PC-9 (cell line): Measurements from ENCODE around the gene CNTNAP2. TPM values are rescaled to one million over a fixed set of nuclear protein-coding genes. Genes with fewer than 3 reads are reported as not detected.

Experiments
- BruUV-seq: library from RNA; stranded (reverse); fragments of 400-500 nt; replicated peaks from 2 replicates; lab custom pipeline; 2021; lab: Mats Ljungman, UMichigan
- CTCF ChIA-PET: fragments of 300-600 bp; sonication (Branson Sonifier 250); formaldehyde crosslinking; loops from one replicate; lab custom pipeline; 2022; ENCODE audit warnings: antibody characterized with exemption; lab: Charles Lee
- POLR2A ChIA-PET: fragments of 300-600 bp; sonication (Branson Sonifier 250); formaldehyde crosslinking; loops from one replicate; lab custom pipeline; 2022; ENCODE audit warnings: antibody characterized with exemption; ENCODE audit not compliant: unreplicated experiment; lab: Charles Lee
- DNase-seq, 2 experiments: peaks; one replicate each; pipeline versions ENCODE4 v3.0.0 to v3.0.0-alpha.2; 2015 to 2022; ENCODE audit warnings: mixed read lengths in 1 of 2
- H2AFZ ChIP-seq: fragments of 200-600 bp; sonication (generic); 2 replicates; pipeline ENCODE4 v1.8.1; 2017; ENCODE audit warnings: antibody characterized with exemption
- H3F3A ChIP-seq: fragments of 200-600 bp; sonication (generic); 2 replicates; pipeline ENCODE4 v1.8.1; 2017; ENCODE audit warnings: antibody characterized with exemption, mild to moderate bottlenecking, low read depth; ENCODE audit not compliant: insufficient read depth
- H3K27ac ChIP-seq: fragments of 200-600 bp; sonication (generic); 2 replicates; pipeline ENCODE4 v1.6.1; 2016; ENCODE audit warnings: mixed run types
- H3K27me3 ChIP-seq: fragments of 200-600 bp; sonication (generic); 2 replicates; pipeline ENCODE4 v1.6.1; 2016; ENCODE audit warnings: low read depth, mixed run types; ENCODE audit not compliant: insufficient read depth
- H3K36me3 ChIP-seq: fragments of 200-600 bp; sonication (generic); 2 replicates; pipeline ENCODE4 v1.6.1; 2016; ENCODE audit warnings: low read depth, mixed run types
- H3K4me1 ChIP-seq: fragments of 200-600 bp; sonication (generic); replicated peaks from 2 replicates; pipeline ENCODE4 v1.6.1; 2016; ENCODE audit warnings: mixed run types; ENCODE audit not compliant: insufficient read depth
- H3K4me2 ChIP-seq: fragments of 200-600 bp; sonication (generic); 2 replicates; pipeline ENCODE4 v1.6.1; 2017; ENCODE audit warnings: mixed run types
- H3K4me3 ChIP-seq: fragments of 200-600 bp; sonication (generic); 2 replicates; pipeline ENCODE4 v1.6.1; 2016; ENCODE audit warnings: mixed run types
- H3K79me2 ChIP-seq: fragments of 200-600 bp; sonication (generic); 2 replicates; pipeline ENCODE4 v1.6.1; 2017; ENCODE audit warnings: low read depth, mixed run types
- H3K9me2 ChIP-seq: fragments of 200-600 bp; sonication (generic); 2 replicates; pipeline ENCODE4 v1.8.1; 2017; ENCODE audit warnings: mild to moderate bottlenecking; ENCODE audit not compliant: insufficient read depth
- H3K9me3 ChIP-seq: fragments of 200-600 bp; sonication (generic); 2 replicates; pipeline ENCODE4 v1.8.1; 2016; ENCODE audit warnings: low read depth; ENCODE audit not compliant: insufficient read depth
- H4K20me1 ChIP-seq: fragments of 200-600 bp; sonication (generic); 2 replicates; pipeline ENCODE4 v1.8.1; 2017; ENCODE audit not compliant: insufficient read depth
- CTCF ChIP-seq: fragments of 200-600 bp; sonication (generic); conservative IDR thresholded peaks from 2 replicates; pipeline ENCODE4 v1.6.1; 2017; ENCODE audit warnings: mixed run types, antibody characterized with exemption, mild to moderate bottlenecking, moderate library complexity
- EZH2 ChIP-seq: fragments of 200-600 bp; sonication (generic); IDR thresholded peaks from 2 replicates; pipeline ENCODE4 v1.8.0; 2017; ENCODE audit warnings: antibody characterized with exemption, low read depth
- intact Hi-C: fragments of 100-400 bp; cut with micrococcal nuclease; formaldehyde crosslinking; loops from one replicate; pipeline ENCODE4 v1.10.0; 2022; ENCODE audit not compliant: unreplicated experiment
- total RNA-seq: library from RNA; stranded (reverse); gene quantifications from 2 replicates; pipeline ENCODE4 v1.2.3, GENCODE V29; 2021

The CNTNAP2 gene
- total RNA-seq, 1 experiment from 2014 or later: not detected

- Histone ChIP-seq H2AFZ (no peak overlapping the region), H3K9me2 (no peaks in the 10 kb centered on the region), H3K27ac (no peak overlapping the region), H3K4me2 (no peak overlapping the region), H3K9me3 (no peaks in the 10 kb centered on the region), H3F3A (no peaks in the 10 kb centered on the region), H3K4me1 (no peaks in the 10 kb centered on the region), H3K27me3 (no peaks in the 10 kb centered on the region), H4K20me1 (no peaks in the 10 kb centered on the region), H3K79me2 (no peaks in the 10 kb centered on the region), H3K36me3 (no peaks in the 10 kb centered on the region), H3K4me3 (no peak overlapping the region)
- intact Hi-C loops: no loop called here
- no TSS peak for BruUV-seq
- TF ChIP-seq EZH2: no peak
- no peak for TF ChIP-seq CTCF
- DNase-seq: no peak
- CTCF ChIA-PET: no interaction called here
- POLR2A ChIA-PET: no interaction called here
Measured at GRCh38 chr7:146291900-146292299, 175.3 kb downstream of the CNTNAP2 start.

- CTCF ChIA-PET: no interaction called here
- DNase-seq: no peak
- no TSS peak for BruUV-seq
Measured at GRCh38 chr7:146296028-146296427, 179.4 kb downstream of the CNTNAP2 start.

GRCh38 chr7:146314962-146315361, 198.4 kb downstream of the CNTNAP2 start:
- Histone ChIP-seq H3K9me3 (no peaks in the 10 kb centered on the region), H3K9me2 (no peaks in the 10 kb centered on the region; the same call in 1 of the 2 replicates), H3K27ac (no peak overlapping the region), H3K27me3 (no peaks in the 10 kb centered on the region), H3K4me1 (no peaks in the 10 kb centered on the region), H3F3A (no peaks in the 10 kb centered on the region), H3K4me2 (no peak overlapping the region), H3K36me3 (no peaks in the 10 kb centered on the region), H4K20me1 (0 out of 2 replicates have a peak, but pooled peaks cover 3% of the 10 kb centered on the region), H3K79me2 (no peaks in the 10 kb centered on the region), H2AFZ (no peak overlapping the region), H3K4me3 (no peak overlapping the region)
- TF ChIP-seq CTCF: no peak
- no peak for TF ChIP-seq EZH2
- BruUV-seq: no TSS peak
- DNase-seq: no peak
- intact Hi-C loops: no loop called here
- CTCF ChIA-PET: no interaction called here
- POLR2A ChIA-PET: no interaction called here

More at GRCh38 chr7:146296028-146296427, 179.4 kb downstream of the CNTNAP2 start:
- no peaks in the 10 kb centered on the region for H3F3A ChIP-seq
- H3K4me2 ChIP-seq: no peak overlapping the region
- no peaks in the 10 kb centered on the region for H4K20me1 ChIP-seq
- H3K9me2 ChIP-seq: 0 out of 2 replicates have a peak, but pooled peaks cover 4% of the 10 kb centered on the region
- intact Hi-C loops: no loop called here
- no peak overlapping the region for H3K27ac ChIP-seq
- TF ChIP-seq CTCF (no peak), EZH2 (no peak)
- H2AFZ ChIP-seq: no peak overlapping the region
- no peaks in the 10 kb centered on the region for H3K36me3 ChIP-seq
- no peaks in the 10 kb centered on the region for H3K27me3 ChIP-seq
- H3K4me3 ChIP-seq: no peak overlapping the region
- POLR2A ChIA-PET: no interaction called here
- no peaks in the 10 kb centered on the region for H3K4me1 ChIP-seq
- no peaks in the 10 kb centered on the region for H3K9me3 ChIP-seq
- no peaks in the 10 kb centered on the region for H3K79me2 ChIP-seq
